Upper lobe of right lung (tissue), 1 donor: ENCODE measurements around the gene SIRPG. TPM values are rescaled to one million over a fixed set of nuclear protein-coding genes. Genes with fewer than 3 reads are reported as not detected.
A peak's percentile ranks its signal among the peaks of the same experiment; 100 is the strongest.

ENCODE experiments used
- ATAC-seq: fragments of 200-7000 bp; cut with Tn5 transposase; one replicate; pipeline ENCODE4 v1.9.1; 2020; ENCODE audit warnings: mild to moderate bottlenecking, moderate library complexity
- DNase-seq: peaks from one replicate; pipeline ENCODE4 v3.0.0-alpha.2; 2020
- H3K27ac ChIP-seq: fragments of 200-600 bp; one replicate; pipeline ENCODE4 v1.8.0; 2022
- H3K27me3 ChIP-seq: fragments of 200-600 bp; one replicate; pipeline ENCODE4 v1.8.0; 2022; ENCODE audit warnings: mild to moderate bottlenecking
- H3K36me3 ChIP-seq: fragments of 200-600 bp; one replicate; pipeline ENCODE4 v1.8.0; 2022
- H3K4me1 ChIP-seq: fragments of 200-600 bp; one replicate; pipeline ENCODE4 v1.8.0; 2022
- H3K4me3 ChIP-seq: fragments of 200-600 bp; one replicate; pipeline ENCODE4 v1.8.0; 2022; ENCODE audit warnings: mild to moderate bottlenecking
- H3K9me3 ChIP-seq: fragments of 200-600 bp; one replicate; pipeline ENCODE4 v1.8.0; 2022
- intact Hi-C: fragments of 100-400 bp; cut with DNase I; formaldehyde crosslinking; loops from one replicate; pipeline ENCODE4 v1.11.0; 2022
- total RNA-seq: library from RNA; stranded (reverse); fragmentation: NEBNext Ultra II Directional; extraction: Animal tissue kit (Norgen Biotek cat#: 25700); gene quantifications from one replicate; pipeline ENCODE4 v1.2.1, GENCODE V29; 2021
- TF ChIP-seq, protein P1 (sequence below): fragments of 200-600 bp; IDR thresholded peaks from one replicate; pipeline ENCODE4 v1.8.0; 2022; ENCODE audit warnings: antibody characterized with exemption
- donor health status: DM: no; HTN: yes; CAD: no; lungs with severe emphysema.

Gene SIRPG
- total RNA-seq, 1 donor from 2014 or later, result 0.81 TPM

DNA sequence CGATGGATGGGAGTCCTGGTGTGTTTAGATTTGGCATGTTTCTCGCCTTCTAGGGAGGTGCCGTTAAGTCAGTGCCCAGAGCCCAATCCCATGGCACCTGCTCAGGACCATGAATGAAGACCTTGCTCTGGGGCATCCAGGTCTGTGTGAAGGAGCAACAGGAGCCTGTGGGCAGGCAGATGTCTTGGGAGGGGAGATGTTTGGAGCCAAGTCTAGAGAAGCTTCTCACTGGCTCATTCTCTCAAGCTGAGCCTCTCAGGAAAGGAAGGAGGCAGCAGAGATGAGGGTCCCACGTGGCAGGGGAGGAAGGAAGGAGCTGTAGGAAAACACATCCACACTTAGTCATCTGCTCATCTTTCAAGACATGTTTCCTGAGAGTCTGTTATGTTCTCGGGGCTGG is 28.3 kb downstream of the SIRPG start:
- H3K4me1 ChIP-seq, result no peaks in the 10 kb centered on the region
- no peaks in the 10 kb centered on the region for H3K36me3 ChIP-seq
- DNase-seq (no peak), ATAC-seq (no peak)
- no peaks in the 10 kb centered on the region for H3K27me3 ChIP-seq
- no peak overlapping the region for H3K4me3 ChIP-seq
- H3K27ac ChIP-seq, result no peak overlapping the region
- TF ChIP-seq, protein P1, sequence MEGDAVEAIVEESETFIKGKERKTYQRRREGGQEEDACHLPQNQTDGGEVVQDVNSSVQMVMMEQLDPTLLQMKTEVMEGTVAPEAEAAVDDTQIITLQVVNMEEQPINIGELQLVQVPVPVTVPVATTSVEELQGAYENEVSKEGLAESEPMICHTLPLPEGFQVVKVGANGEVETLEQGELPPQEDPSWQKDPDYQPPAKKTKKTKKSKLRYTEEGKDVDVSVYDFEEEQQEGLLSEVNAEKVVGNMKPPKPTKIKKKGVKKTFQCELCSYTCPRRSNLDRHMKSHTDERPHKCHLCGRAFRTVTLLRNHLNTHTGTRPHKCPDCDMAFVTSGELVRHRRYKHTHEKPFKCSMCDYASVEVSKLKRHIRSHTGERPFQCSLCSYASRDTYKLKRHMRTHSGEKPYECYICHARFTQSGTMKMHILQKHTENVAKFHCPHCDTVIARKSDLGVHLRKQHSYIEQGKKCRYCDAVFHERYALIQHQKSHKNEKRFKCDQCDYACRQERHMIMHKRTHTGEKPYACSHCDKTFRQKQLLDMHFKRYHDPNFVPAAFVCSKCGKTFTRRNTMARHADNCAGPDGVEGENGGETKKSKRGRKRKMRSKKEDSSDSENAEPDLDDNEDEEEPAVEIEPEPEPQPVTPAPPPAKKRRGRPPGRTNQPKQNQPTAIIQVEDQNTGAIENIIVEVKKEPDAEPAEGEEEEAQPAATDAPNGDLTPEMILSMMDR, result no peak
- intact Hi-C loops, result no loop called here
- H3K9me3 ChIP-seq, result no peaks in the 10 kb centered on the region

DNA sequence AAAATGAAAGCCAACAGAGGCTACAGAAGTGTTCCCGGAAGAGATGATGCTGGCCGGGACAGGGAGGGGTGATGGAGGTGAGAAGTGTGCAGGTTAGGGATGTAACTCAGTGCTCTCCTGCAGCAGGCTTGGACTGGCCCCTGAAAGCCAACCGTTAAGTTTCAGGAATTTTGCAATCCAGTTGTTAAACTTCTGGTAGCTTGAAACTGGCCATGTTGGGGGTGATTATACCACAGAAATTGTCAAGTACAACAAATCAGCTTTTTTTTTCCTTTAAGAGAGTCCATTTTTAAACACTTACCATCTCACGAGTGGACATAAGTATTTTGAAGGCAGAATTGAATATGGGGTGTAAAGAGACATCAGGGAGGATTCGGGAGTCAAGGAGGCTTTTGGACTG is 29.0 kb downstream of the SIRPG start:
- no peaks in the 10 kb centered on the region for H3K4me1 ChIP-seq
- H3K36me3 ChIP-seq, result no peaks in the 10 kb centered on the region
- intact Hi-C loops, result no loop called here
- ATAC-seq (no peak), DNase-seq (no peak)
- H3K4me3 ChIP-seq, result no peak overlapping the region
- H3K27ac ChIP-seq, result no peak overlapping the region
- TF ChIP-seq, protein P1, result no peak
- H3K9me3 ChIP-seq, result no peaks in the 10 kb centered on the region
- no peaks in the 10 kb centered on the region for H3K27me3 ChIP-seq

DNA sequence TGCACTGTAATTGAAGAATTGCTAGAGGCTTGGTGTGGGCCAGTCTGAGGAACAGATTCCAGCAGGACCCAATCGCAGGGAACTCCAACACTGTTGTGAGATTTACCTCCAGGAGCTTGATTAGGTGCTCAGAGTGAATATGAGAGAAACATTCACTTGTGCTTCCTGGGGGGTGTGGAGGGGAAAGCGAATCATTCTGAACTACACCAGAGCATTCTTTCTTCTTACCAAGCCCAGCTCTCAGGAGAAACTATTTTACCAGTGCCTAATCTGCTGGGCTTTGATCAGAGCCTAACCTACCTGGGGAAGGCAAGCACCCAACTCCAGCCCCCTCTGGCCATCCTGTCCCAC is 30.4 kb downstream of the SIRPG start:
- DNase-seq (no peak), ATAC-seq (no peak)
- no peak overlapping the region for H3K27ac ChIP-seq
- H3K9me3 ChIP-seq, result no peaks in the 10 kb centered on the region
- H3K4me3 ChIP-seq, result no peak overlapping the region
- no peaks in the 10 kb centered on the region for H3K36me3 ChIP-seq
- H3K27me3 ChIP-seq, result no peaks in the 10 kb centered on the region
- intact Hi-C loops, result no loop called here
- H3K4me1 ChIP-seq, result no peaks in the 10 kb centered on the region
- TF ChIP-seq, protein P1, result no peak

DNA sequence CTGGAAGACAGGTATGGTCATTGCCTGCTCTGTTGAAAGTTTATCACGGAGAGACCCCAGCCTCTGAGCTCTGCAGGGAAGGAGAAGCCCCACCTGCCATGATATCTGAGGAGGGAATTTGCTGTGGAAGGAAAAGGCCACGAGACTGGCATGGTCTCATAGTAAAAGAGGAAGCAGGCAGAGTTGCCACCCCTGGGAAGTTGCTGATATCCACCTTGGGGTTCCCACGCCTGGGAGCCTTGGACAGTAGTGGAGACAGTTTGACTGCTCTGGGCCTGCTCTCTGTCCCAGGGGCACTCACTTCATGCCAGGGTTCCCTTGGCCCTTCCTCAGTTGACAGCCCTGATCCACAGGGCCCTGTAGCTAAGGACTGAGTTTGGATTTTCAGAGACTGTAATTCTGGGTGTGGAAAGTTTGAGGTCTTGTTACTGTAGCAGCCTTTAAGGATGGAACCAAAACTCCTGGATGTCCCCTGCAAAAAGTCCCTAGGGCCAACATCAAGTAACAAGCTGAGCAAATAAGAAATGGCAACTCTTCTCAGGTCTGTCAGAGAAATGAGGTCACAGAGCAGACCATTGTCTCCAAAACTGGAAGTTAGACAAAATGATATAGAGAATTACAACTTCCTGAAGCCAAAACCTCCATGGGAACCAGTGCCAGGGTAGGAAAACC is 30.9 kb downstream of the SIRPG start:
- Histone ChIP-seq H3K4me3 (no peak overlapping the region), H3K27me3 (no peaks in the 10 kb centered on the region), H3K9me3 (no peaks in the 10 kb centered on the region), H3K36me3 (no peaks in the 10 kb centered on the region), H3K27ac (no peak overlapping the region), H3K4me1 (no peaks in the 10 kb centered on the region)
- TF ChIP-seq, protein P1, result no peak
- DNase-seq (peak; percentile 51), ATAC-seq (peak; percentile 43)
- intact Hi-C loops, result no loop called here

DNA sequence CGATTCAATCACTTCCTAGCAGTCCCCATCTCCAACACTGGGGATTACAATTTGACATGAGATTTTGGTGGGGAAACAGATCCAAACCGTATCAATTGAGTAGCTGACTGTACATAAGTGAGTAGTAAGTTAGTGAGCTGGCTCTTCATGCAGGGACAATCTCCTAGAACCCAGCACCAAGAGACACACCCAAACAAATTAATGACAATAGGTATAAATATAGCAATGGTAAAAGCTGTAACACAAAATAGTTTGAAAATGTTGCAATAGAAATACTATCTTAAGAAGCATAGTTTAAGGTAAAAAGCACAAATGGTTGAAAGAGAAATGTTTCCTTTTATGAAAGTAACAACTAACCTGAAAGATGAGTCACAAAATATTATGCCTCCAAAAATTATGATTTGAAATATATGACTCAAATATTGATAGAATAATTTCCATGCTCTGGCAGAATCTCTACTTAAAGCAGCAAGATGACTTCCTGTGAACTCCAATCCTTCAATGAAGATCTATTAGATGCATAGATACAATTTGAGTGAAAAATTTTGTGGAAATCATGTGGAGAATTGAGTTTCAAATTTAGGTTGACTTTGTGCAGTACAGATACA is 32.4 kb downstream of the SIRPG start:
- intact Hi-C loops, result no loop called here
- H3K4me3 ChIP-seq, result no peak overlapping the region
- no peaks in the 10 kb centered on the region for H3K36me3 ChIP-seq
- no peak overlapping the region for H3K27ac ChIP-seq
- DNase-seq, result no peak
- H3K27me3 ChIP-seq, result no peaks in the 10 kb centered on the region
- no peaks in the 10 kb centered on the region for H3K4me1 ChIP-seq
- TF ChIP-seq, protein P1, result no peak
- ATAC-seq, result no peak
- H3K9me3 ChIP-seq, result no peaks in the 10 kb centered on the region
